ENCODE results near the gene DLL1.

The DLL1 gene

GRCh38 chr6:170234419-170234818 lies 56.5 kb downstream of the DLL1 start:
- no peak for TF ChIP-seq CTCF (IDR thresholded peaks at IDR 0.05)
- Histone ChIP-seq H3K9me3 (no peaks in the 10 kb centered on the region), H3K4me3 (ENCODE audit: low read depth in 1 of 2, low read length in 1 of 2) (no peak overlapping the region), H3K4me1 (ENCODE audit: control insufficient read depth in 1 of 2, insufficient read depth in 1 of 2, low read depth in 1 of 2, low read length in 1 of 2) (no peaks in the 10 kb centered on the region), H3K27ac (no peak overlapping the region), H3K27me3 (no peaks in the 10 kb centered on the region), H3K36me3 (no peaks in the 10 kb centered on the region)

- Histone ChIP-seq H3K4me1 (ENCODE audit: control insufficient read depth in 1 of 2, insufficient read depth in 1 of 2, low read depth in 1 of 2, low read length in 1 of 2) (no peaks in the 10 kb centered on the region), H3K27me3 (no peaks in the 10 kb centered on the region), H3K9me3 (no peaks in the 10 kb centered on the region), H3K4me3 (ENCODE audit: low read depth in 1 of 2, low read length in 1 of 2) (no peak overlapping the region), H3K36me3 (no peaks in the 10 kb centered on the region), H3K27ac (no peak overlapping the region)
- no peak for TF ChIP-seq CTCF (IDR thresholded peaks at IDR 0.05)
Observed at GRCh38 chr6:170233286-170234205, 57.3 kb downstream of the DLL1 start.

Measured in neutrophil (primary cell).